ENCODE results near the gene ITPK1.
"Not testable (repeated sequence)": the region's sequence is repeated elsewhere in the genome, so short reads cannot be mapped to it uniquely, and the experiment has no call there.

DNA sequence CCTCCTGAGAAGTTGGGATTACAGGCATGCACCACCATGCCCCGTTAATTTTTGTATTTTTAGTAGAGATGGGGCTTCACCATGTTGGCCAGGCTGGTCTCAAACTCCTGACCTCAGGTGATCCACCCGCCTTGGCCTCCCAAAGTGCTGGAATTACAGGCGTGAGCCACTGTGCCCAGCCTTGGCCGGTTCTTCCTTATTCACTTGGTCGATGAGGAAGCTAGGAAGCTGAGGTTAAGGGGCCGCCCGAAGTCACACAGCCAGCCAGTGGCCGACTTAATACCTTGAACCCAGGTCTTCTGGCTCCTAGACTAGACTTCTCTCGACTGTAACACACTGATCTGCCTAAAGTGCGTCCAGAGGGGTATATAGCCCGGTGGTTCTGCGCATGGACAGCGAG, 20.8 kb upstream of the ITPK1 start:
- TF ChIP-seq, protein P1, sequence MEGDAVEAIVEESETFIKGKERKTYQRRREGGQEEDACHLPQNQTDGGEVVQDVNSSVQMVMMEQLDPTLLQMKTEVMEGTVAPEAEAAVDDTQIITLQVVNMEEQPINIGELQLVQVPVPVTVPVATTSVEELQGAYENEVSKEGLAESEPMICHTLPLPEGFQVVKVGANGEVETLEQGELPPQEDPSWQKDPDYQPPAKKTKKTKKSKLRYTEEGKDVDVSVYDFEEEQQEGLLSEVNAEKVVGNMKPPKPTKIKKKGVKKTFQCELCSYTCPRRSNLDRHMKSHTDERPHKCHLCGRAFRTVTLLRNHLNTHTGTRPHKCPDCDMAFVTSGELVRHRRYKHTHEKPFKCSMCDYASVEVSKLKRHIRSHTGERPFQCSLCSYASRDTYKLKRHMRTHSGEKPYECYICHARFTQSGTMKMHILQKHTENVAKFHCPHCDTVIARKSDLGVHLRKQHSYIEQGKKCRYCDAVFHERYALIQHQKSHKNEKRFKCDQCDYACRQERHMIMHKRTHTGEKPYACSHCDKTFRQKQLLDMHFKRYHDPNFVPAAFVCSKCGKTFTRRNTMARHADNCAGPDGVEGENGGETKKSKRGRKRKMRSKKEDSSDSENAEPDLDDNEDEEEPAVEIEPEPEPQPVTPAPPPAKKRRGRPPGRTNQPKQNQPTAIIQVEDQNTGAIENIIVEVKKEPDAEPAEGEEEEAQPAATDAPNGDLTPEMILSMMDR (IDR thresholded peaks at IDR 0.05) = not testable (repeated sequence)
- not testable (repeated sequence) for TF ChIP-seq POLR2AphosphoS5 (IDR thresholded peaks at IDR 0.05; ENCODE audit: low read depth, low read length); SIN3A (IDR thresholded peaks at IDR 0.05; ENCODE audit: borderline replicate concordance, insufficient read depth, low read depth, low read length)
- TF ChIP-seq, protein P2, sequence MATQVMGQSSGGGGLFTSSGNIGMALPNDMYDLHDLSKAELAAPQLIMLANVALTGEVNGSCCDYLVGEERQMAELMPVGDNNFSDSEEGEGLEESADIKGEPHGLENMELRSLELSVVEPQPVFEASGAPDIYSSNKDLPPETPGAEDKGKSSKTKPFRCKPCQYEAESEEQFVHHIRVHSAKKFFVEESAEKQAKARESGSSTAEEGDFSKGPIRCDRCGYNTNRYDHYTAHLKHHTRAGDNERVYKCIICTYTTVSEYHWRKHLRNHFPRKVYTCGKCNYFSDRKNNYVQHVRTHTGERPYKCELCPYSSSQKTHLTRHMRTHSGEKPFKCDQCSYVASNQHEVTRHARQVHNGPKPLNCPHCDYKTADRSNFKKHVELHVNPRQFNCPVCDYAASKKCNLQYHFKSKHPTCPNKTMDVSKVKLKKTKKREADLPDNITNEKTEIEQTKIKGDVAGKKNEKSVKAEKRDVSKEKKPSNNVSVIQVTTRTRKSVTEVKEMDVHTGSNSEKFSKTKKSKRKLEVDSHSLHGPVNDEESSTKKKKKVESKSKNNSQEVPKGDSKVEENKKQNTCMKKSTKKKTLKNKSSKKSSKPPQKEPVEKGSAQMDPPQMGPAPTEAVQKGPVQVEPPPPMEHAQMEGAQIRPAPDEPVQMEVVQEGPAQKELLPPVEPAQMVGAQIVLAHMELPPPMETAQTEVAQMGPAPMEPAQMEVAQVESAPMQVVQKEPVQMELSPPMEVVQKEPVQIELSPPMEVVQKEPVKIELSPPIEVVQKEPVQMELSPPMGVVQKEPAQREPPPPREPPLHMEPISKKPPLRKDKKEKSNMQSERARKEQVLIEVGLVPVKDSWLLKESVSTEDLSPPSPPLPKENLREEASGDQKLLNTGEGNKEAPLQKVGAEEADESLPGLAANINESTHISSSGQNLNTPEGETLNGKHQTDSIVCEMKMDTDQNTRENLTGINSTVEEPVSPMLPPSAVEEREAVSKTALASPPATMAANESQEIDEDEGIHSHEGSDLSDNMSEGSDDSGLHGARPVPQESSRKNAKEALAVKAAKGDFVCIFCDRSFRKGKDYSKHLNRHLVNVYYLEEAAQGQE (IDR thresholded peaks at IDR 0.05; ENCODE audit: insufficient read depth in 1 of 2, low read depth in 2 of 2, low read length in 1 of 2) = not testable (repeated sequence)

All from Panc1 (cell line).